ENCODE measurements around the gene SUMO4.

Gene SUMO4

DNA sequence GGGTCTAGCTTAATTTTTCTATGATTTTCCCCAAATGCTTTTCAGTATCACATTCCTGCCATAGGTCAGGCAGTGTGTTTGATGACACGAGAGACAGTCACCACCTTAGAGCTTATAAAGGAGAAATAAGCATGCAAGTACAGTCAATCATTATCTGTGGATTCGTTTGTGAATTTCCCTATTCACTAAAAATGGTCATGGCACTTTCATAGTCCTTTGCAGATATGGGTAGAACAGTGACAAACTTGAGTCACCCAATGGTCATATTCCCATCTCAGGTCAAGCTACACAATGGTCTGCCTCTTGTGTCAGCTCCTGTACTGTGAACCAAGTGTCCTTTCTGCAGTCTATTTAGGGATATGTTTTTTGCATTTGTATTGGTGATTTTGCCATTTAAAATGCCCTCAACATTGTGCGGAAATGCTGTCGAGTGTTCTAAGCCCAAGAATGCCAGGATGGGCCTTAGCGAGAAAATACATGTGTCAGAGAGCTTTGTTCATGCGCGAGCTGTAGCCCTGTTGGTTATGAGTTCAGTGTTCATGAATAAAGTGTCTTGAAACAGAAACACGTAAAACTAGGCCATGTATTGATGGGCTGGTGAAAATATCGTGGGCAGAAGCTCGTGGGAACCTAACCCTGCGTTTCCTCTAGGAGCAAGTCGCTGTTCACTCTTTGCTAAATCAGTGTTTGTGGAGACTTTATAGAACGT is 19.8 kb downstream of the SUMO4 start:
- H3K4me3 ChIP-seq (ENCODE audit: low read length): no peak overlapping the region
- H3K4me1 ChIP-seq (ENCODE audit: control insufficient read depth, insufficient read depth, low read length): peaks cover 11% of the 10 kb centered on the region
- no peaks in the 10 kb centered on the region for H3K36me3 ChIP-seq (ENCODE audit: insufficient read depth, low read length)
- no peak overlapping the region for H3K9ac ChIP-seq (ENCODE audit: low read depth, low read length)
- H3K27me3 ChIP-seq (ENCODE audit: control insufficient read depth, insufficient read depth, low read length): no peaks in the 10 kb centered on the region
- no peaks in the 10 kb centered on the region for H3K9me3 ChIP-seq (replicated peaks; ENCODE audit: low read length)
- no peak overlapping the region for H3K4me2 ChIP-seq (ENCODE audit: low read length)

DNA sequence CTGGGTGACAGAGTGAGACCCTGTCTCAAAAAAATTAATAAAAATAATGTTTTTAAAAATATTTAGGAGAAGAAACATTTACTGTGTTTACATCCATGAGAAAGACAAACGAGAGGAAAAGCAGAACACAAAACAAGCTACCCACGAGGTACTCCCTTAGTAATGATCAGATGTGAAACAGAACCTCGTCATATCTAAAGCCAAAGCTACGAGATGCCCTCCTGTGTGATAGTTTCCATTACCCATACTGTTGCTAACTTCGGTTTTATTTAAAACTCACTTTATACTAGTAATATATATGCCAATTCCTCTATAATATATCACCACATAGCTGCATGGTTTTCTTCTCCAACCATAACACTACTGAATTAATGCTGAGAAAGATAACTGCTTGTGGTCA is 21.1 kb downstream of the SUMO4 start:
- Histone ChIP-seq H3K4me3 (ENCODE audit: low read length) (no peak overlapping the region), H3K4me2 (ENCODE audit: low read length) (no peak overlapping the region), H3K9ac (ENCODE audit: low read depth, low read length) (no peak overlapping the region), H3K9me3 (replicated peaks; ENCODE audit: low read length) (no peaks in the 10 kb centered on the region), H3K36me3 (ENCODE audit: insufficient read depth, low read length) (no peaks in the 10 kb centered on the region), H3K27me3 (ENCODE audit: control insufficient read depth, insufficient read depth, low read length) (no peaks in the 10 kb centered on the region), H3K4me1 (ENCODE audit: control insufficient read depth, insufficient read depth, low read length) (peaks cover 11% of the 10 kb centered on the region)

DNA sequence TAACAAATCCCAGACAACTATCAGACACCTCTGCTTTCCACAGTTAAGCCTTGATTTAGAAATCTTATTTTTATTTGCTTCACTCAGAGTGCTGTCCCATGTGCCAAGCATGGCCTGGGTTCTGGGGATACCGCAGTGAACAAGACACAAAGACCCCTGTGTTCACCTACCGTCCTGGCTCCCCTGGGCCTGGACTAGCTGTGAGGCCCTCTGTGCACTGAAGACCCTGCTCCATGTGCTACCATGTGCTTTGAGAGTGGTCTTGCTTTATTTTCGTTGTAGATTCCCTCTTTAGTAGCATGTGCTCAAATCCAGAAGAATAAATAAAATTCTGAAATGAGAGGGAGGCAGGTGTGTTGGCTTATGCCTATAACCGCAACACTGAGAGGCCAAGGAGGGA is 22.5 kb downstream of the SUMO4 start:
- Histone ChIP-seq H3K9me3 (replicated peaks; ENCODE audit: low read length) (no peaks in the 10 kb centered on the region), H3K27me3 (ENCODE audit: control insufficient read depth, insufficient read depth, low read length) (no peaks in the 10 kb centered on the region), H3K36me3 (ENCODE audit: insufficient read depth, low read length) (no peaks in the 10 kb centered on the region), H3K4me3 (ENCODE audit: low read length) (no peak overlapping the region), H3K4me1 (ENCODE audit: control insufficient read depth, insufficient read depth, low read length) (peaks cover 11% of the 10 kb centered on the region), H3K4me2 (ENCODE audit: low read length) (no peak overlapping the region), H3K9ac (ENCODE audit: low read depth, low read length) (no peak overlapping the region)

DNA sequence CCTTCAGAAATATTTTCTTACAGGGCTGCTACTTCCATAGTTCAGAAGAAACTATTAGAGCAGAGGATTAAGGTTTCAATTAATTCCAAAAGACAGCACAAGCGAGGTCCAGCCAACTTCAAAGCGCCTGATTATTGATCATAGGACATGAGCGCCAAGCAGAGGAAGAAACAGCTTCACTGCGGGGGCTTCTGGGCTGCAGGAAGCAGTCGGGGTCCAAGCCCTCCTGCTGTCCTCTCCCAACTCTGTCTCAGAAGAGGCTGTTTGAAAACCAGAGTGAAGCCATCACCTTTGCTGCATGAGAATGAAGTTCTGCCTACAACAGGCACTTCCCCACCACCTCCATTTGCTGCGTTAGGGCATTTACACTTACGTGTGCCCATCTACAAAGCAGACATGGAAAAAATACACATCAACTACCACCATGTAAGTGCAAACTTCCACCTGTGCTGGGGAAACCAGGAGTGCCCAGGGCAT is 23.9 kb downstream of the SUMO4 start:
- Histone ChIP-seq H3K4me2 (ENCODE audit: low read length) (peak overlapping the region; percentile 30), H3K36me3 (ENCODE audit: insufficient read depth, low read length) (no peaks in the 10 kb centered on the region), H3K9me3 (replicated peaks; ENCODE audit: low read length) (no peaks in the 10 kb centered on the region), H3K4me3 (ENCODE audit: low read length) (no peak overlapping the region), H3K4me1 (ENCODE audit: control insufficient read depth, insufficient read depth, low read length) (peaks cover 11% of the 10 kb centered on the region), H3K9ac (ENCODE audit: low read depth, low read length) (no peak overlapping the region), H3K27me3 (ENCODE audit: control insufficient read depth, insufficient read depth, low read length) (no peaks in the 10 kb centered on the region)

DNA sequence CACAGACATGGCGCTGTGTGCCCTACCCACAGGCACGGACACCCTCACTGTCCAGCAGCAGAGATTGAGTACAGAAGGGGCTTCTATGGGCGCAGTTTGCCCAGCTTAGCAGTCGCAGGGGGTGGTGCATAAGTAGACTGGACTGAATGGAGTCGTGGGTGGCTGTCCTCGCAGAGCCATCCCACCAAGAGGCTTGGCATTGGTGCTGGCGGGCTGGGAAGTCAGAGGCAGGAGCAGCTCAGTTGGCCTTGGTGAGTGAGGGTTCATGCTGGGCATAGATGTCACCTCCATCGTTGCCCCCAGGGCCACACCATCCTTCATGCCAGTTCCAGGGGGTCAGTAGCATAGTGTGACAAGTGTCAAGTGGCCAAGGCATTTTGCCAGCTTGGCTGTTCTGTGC is 25.2 kb downstream of the SUMO4 start:
- H3K27me3 ChIP-seq (ENCODE audit: control insufficient read depth, insufficient read depth, low read length): no peaks in the 10 kb centered on the region
- H3K9ac ChIP-seq (ENCODE audit: low read depth, low read length): no peak overlapping the region
- no peak overlapping the region for H3K4me3 ChIP-seq (ENCODE audit: low read length)

DNA sequence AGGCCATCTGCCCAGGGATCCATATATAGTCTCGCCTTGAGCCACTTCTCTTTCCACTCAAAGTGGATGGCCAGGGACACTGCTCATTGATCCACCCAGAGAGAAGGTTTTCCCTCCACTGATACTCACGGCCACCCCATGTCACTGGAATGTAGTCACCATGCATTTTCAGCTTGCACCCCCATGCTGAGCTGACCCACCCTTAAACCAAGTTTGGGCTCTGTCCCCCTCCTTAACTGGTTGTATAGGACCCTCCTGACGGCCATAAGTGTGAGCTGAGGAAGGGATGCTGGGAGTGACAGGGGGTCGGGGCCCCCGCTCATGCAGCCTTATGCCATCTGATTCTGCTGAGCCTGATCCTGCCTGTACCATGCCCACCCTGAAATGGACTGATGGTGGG is 25.7 kb downstream of the SUMO4 start:
- H3K9ac ChIP-seq (ENCODE audit: low read depth, low read length): no peak overlapping the region
- no peak overlapping the region for H3K4me2 ChIP-seq (ENCODE audit: low read length)
- no peak overlapping the region for H3K4me3 ChIP-seq (ENCODE audit: low read length)
- no peaks in the 10 kb centered on the region for H3K36me3 ChIP-seq (ENCODE audit: insufficient read depth, low read length)
- peaks cover 11% of the 10 kb centered on the region for H3K4me1 ChIP-seq (ENCODE audit: control insufficient read depth, insufficient read depth, low read length)
- no peaks in the 10 kb centered on the region for H3K9me3 ChIP-seq (replicated peaks; ENCODE audit: low read length)
- no peaks in the 10 kb centered on the region for H3K27me3 ChIP-seq (ENCODE audit: control insufficient read depth, insufficient read depth, low read length)

More for the DNA sequence above, 25.2 kb downstream of the SUMO4 start:
- H3K36me3 ChIP-seq (ENCODE audit: insufficient read depth, low read length): no peaks in the 10 kb centered on the region
- peaks cover 11% of the 10 kb centered on the region for H3K4me1 ChIP-seq (ENCODE audit: control insufficient read depth, insufficient read depth, low read length)
- no peak overlapping the region for H3K4me2 ChIP-seq (ENCODE audit: low read length)
- H3K9me3 ChIP-seq (replicated peaks; ENCODE audit: low read length): no peaks in the 10 kb centered on the region

DNA sequence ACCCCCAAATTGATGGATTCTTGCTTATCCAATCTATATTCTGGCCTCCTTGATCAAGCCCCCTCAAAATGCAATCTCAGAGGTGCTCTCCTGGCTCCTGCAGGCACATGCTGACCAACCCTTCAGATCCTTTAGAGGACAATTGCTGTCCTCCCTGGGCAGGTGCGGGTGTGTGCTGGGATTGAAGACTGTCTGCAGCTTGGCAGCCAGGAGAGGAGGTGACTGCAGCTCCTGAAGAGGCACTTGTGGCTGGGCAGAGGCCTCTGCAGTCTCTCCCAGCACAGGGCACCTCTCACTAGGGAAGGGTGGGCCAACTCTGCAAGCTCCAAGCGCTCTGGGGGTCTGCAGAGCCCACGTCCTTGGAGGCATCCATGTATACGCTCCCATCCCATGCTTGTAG is 28.5 kb downstream of the SUMO4 start:
- no peaks in the 10 kb centered on the region for H3K9me3 ChIP-seq (replicated peaks; ENCODE audit: low read length)
- no peaks in the 10 kb centered on the region for H3K36me3 ChIP-seq (ENCODE audit: insufficient read depth, low read length)
- H3K4me2 ChIP-seq (ENCODE audit: low read length): no peak overlapping the region
- no peak overlapping the region for H3K9ac ChIP-seq (ENCODE audit: low read depth, low read length)
- peaks cover 12% of the 10 kb centered on the region for H3K4me1 ChIP-seq (ENCODE audit: control insufficient read depth, insufficient read depth, low read length)
- no peak overlapping the region for H3K4me3 ChIP-seq (ENCODE audit: low read length)
- H3K27me3 ChIP-seq (ENCODE audit: control insufficient read depth, insufficient read depth, low read length): no peaks in the 10 kb centered on the region

DNA sequence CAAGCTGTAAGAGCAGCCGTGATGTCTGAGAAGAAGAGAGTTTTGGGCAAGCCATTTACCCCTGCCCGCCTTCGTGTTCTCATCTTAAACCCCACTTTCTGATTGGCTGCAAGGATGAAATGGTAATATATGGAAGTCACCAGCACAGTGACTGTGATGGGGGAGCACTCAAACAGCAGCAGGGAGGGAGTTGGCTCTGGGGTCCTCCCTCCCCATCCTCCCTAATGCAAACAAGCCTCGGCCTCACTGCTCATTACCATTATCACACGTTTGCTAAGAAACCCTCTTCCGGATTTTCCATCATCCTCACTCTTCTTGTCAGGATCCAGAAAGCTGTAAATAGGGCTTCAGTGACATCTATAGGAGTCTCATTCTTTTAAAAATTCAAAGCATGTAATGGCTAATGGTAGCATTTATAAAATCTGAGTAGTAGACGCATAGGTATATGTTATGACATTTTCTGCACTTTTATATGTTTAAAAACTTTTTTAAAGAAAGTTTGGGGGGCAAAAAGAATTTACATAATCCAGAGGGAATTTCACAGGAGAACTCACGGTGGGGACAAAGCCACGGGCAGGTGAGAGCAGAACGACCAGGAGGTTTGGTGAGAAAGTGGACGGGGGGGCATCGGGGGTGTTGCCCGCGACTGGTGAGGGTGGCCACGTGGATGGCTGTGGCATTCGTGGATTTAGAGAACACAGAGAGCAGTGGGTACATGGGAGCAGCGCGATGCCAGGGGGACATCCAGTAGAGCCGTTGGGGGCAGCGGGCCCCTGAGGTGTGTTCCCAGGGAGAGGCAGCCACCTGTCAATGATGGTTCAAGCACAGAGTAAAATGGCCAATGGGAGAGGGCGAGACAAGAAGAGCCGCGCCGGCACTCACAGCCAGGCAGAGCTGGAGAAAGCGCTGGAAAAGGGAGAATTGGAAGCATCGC is 29.6 kb downstream of the SUMO4 start:
- no peaks in the 10 kb centered on the region for H3K9me3 ChIP-seq (replicated peaks; ENCODE audit: low read length)
- peaks cover 6% of the 10 kb centered on the region for H3K4me1 ChIP-seq (ENCODE audit: control insufficient read depth, insufficient read depth, low read length)
- no peak overlapping the region for H3K4me3 ChIP-seq (ENCODE audit: low read length)
- H3K36me3 ChIP-seq (ENCODE audit: insufficient read depth, low read length): no peaks in the 10 kb centered on the region
- H3K9ac ChIP-seq (ENCODE audit: low read depth, low read length): no peak overlapping the region
- H3K4me2 ChIP-seq (ENCODE audit: low read length): no peak overlapping the region
- H3K27me3 ChIP-seq (ENCODE audit: control insufficient read depth, insufficient read depth, low read length): no peaks in the 10 kb centered on the region

DNA sequence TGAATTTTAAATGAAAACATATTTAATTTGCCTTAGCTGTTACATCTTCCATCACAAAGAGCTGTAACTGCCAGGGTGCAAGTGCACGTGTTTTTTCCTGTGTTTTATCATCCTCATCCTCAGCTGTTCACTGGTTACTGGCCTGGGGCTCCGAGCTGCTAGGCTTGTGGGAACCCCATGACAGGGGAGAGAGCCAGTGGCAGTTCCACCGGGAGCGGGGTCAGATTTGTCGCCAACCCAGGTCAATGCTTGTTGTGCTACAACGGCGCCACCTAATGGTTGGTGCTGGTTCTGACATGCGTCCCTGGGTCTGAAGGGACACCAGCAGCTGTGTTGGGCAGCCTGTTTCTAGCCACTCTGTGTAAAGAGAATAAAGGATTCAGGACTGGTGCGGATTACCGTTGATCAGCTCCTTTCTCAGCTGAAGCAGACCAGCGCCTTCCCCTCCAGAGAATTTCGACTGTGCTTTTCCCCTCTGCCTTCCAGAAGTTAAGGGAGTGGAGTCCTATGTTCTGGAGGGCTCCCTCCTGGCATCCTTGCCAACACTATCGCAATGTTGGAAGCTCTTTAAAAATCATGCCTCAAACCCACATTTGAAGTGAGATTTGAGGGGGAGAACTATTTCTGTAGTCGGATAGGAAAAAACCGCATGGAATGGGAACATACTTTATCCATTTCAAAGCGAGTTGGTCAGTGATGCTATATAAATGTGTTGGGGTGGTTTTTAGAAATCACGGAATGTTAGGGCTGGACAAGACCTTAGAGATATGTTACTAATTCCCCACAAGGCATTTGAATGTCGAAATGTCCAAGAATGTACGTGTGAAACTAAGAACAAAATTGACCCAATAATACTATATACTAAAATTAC is 32.1 kb downstream of the SUMO4 start:
- Histone ChIP-seq H3K9ac (ENCODE audit: low read depth, low read length) (no peak overlapping the region), H3K4me2 (ENCODE audit: low read length) (peak overlapping the region; percentile 79), H3K4me3 (ENCODE audit: low read length) (peak overlapping the region; percentile 52), H3K9me3 (replicated peaks; ENCODE audit: low read length) (no peaks in the 10 kb centered on the region), H3K27me3 (ENCODE audit: control insufficient read depth, insufficient read depth, low read length) (no peaks in the 10 kb centered on the region), H3K36me3 (ENCODE audit: insufficient read depth, low read length) (no peaks in the 10 kb centered on the region), H3K4me1 (ENCODE audit: control insufficient read depth, insufficient read depth, low read length) (peaks cover 6% of the 10 kb centered on the region)

DNA sequence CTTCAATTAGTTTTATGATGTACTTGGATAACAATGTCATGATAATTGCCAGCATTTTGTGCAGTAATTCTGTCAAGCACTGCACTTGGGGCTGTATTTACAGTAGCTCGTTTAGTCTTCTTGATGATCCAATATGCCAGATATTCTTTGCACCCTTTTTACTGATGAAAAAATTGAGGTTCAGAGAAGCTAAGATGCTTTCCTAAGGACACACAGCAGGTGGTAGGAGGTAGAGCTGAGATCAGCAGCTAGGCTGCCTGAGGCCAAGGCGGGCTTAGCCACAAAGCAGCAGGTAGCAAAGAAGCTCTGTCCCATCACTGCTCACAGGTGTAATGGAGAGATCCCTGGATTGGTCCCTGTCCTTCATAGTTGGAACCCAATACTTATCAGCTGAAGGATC is 33.3 kb downstream of the SUMO4 start:
- Histone ChIP-seq H3K9me3 (replicated peaks; ENCODE audit: low read length) (no peaks in the 10 kb centered on the region), H3K27me3 (ENCODE audit: control insufficient read depth, insufficient read depth, low read length) (no peaks in the 10 kb centered on the region), H3K9ac (ENCODE audit: low read depth, low read length) (no peak overlapping the region), H3K4me3 (ENCODE audit: low read length) (no peak overlapping the region), H3K36me3 (ENCODE audit: insufficient read depth, low read length) (no peaks in the 10 kb centered on the region), H3K4me1 (ENCODE audit: control insufficient read depth, insufficient read depth, low read length) (peaks cover 6% of the 10 kb centered on the region), H3K4me2 (ENCODE audit: low read length) (no peak overlapping the region)

DNA sequence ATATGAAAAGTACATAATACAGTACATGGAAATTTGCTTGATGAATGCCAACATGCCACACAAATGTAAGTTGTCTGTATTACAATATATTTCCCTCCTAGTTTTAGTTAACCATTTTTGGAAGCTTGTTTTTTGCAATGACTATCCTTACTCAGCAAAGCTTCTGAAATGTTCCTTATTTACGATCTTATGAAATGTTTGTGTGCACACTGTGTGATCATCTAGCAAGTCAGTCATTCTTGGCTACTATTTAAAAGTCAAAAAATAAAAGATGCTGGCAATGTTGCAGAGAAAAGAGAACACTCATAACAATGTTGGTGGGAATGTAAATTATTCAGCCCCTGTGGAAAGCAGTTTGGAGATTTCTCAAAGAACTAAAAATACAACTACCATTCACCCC is 33.8 kb downstream of the SUMO4 start:
- no peak overlapping the region for H3K4me2 ChIP-seq (ENCODE audit: low read length)
- no peaks in the 10 kb centered on the region for H3K27me3 ChIP-seq (ENCODE audit: control insufficient read depth, insufficient read depth, low read length)
- no peaks in the 10 kb centered on the region for H3K9me3 ChIP-seq (replicated peaks; ENCODE audit: low read length)
- H3K4me3 ChIP-seq (ENCODE audit: low read length): no peak overlapping the region
- H3K4me1 ChIP-seq (ENCODE audit: control insufficient read depth, insufficient read depth, low read length): peaks cover 6% of the 10 kb centered on the region
- H3K9ac ChIP-seq (ENCODE audit: low read depth, low read length): no peak overlapping the region
- no peaks in the 10 kb centered on the region for H3K36me3 ChIP-seq (ENCODE audit: insufficient read depth, low read length)
